ENCODE results near the gene MROH2B.

DNA sequence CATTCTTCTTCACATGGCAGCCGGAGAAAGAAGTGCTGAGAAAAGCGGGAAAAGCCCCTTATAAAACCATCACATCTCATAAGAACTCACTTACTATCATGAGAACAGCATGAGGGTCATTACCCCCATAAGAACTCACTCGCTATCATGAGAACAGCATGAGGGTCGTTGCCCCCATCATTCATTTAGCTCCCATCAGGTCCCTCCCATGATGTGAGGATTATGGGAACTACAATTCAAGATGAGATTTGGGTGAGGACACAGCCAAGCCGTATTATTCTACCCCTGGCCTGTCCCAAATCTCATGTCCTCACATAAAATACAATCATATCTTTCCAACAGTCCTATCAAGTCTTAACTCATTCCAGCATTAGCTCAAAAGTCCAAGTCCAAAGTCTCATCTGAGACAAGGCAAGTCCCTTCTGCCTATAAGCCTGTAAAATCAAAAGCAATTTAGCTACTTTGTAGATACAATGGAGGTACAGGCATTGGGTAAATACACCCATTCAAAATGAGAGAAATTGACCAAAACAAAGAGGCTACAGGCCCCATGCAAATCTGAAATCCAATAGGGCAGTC is 79.1 kb downstream of the MROH2B start:
- no peak for TF ChIP-seq FOXA1 (IDR thresholded peaks at IDR 0.05)
- TF ChIP-seq SP1 (IDR thresholded peaks at IDR 0.05), result no peak
- no peak for TF ChIP-seq BHLHE40 (IDR thresholded peaks at IDR 0.05; ENCODE audit: borderline replicate concordance)
- no peak for TF ChIP-seq SUZ12 (IDR thresholded peaks at IDR 0.05)
- no peak for TF ChIP-seq TARDBP (IDR thresholded peaks at IDR 0.05)
- TF ChIP-seq, protein P1, sequence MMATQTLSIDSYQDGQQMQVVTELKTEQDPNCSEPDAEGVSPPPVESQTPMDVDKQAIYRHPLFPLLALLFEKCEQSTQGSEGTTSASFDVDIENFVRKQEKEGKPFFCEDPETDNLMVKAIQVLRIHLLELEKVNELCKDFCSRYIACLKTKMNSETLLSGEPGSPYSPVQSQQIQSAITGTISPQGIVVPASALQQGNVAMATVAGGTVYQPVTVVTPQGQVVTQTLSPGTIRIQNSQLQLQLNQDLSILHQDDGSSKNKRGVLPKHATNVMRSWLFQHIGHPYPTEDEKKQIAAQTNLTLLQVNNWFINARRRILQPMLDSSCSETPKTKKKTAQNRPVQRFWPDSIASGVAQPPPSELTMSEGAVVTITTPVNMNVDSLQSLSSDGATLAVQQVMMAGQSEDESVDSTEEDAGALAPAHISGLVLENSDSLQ (IDR thresholded peaks at IDR 0.05), result no peak
- no peak for TF ChIP-seq FOXM1 (IDR thresholded peaks at IDR 0.05; ENCODE audit: borderline replicate concordance)
- TF ChIP-seq LEF1 (IDR thresholded peaks at IDR 0.05; ENCODE audit: borderline replicate concordance), result no peak
- TF ChIP-seq FOXK2 (IDR thresholded peaks at IDR 0.05), result no peak
- no peak for TF ChIP-seq ARNT (IDR thresholded peaks at IDR 0.05)
- TF ChIP-seq ELF4 (IDR thresholded peaks at IDR 0.05), result no peak
- TF ChIP-seq CTBP1 (IDR thresholded peaks at IDR 0.05; ENCODE audit: borderline replicate concordance), result no peak

All from HEK293T (cell line).